ENCODE data around the gene NEK6.
A peak's percentile ranks its signal among the peaks of the same experiment; 100 is the strongest.

The NEK6 gene

GRCh38 chr9:124281931-124282371 is 24.2 kb downstream of the NEK6 start:
- DNase-seq = no peak

DNA sequence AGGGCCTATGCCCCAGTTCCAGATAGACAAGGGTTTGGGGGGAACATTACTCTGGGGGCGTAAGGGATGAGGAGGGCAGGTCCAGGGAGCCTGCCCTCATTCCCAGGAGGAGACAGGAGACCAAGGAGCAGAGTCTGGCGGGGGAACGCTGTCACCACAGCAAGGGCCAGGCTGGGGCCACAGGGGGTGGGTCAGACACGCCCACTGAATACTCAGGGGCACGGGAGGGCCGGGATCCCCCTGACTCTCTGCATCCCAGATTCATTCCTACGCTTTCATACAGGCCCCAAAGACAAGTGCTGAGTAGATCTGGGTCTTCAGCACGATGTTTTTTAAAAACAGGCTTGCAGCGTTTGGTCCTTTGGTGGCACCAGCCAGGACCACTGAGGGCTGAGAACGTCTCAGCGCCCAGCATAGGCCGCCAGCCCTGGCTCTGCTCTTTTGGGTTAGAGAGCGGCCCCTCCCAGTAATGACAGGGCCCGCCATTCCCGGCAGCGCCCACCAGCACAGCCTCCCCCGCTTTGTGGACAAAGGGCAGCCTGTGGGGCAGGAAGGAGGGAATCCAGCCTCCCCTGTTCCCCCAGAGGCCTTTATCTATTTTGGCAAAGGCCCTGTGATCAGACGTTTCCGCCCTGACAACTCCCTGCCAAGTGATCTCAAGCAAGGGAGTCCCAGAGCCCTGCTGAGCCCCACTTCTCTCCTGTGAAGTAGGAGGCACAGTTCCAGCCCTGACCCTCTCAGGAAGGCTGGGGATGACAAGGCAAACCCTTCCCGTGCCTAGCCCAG is 24.9 kb downstream of the NEK6 start:
- peak; percentile 83 for DNase-seq

DNA sequence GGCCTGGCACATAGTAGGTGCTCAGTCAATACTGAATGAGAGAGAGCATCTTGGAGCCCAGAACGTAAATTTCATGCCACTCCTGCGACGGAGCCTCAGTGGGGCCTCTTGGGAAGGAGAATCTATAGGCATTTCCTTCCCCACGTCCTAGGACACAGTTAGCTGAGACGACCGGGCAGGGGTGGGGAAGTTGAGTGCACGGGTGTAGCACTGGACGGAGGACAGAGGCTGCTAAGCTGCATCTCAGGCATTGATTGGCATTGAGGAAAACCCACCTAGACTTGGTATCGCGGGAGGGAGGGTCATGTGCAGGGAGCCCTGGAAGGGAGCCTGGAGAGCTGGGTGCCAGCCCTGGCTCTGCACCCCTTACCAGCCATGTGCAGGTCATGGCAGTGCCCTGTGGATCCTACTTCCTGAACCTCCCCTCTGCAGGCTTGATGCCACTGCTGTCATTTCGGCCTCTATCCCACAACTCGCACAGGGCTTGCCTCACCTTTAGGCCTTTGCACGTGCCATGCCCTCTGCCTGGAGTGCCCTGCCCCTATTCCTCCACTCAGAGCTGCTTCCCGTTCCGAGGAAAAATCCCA is 25.6 kb downstream of the NEK6 start:
- DNase-seq = no peak

- DNase-seq = no peak
Observed at GRCh38 chr9:124284237-124284831, 26.6 kb downstream of the NEK6 start.

GRCh38 chr9:124284940-124285441 is 27.2 kb downstream of the NEK6 start:
- DNase-seq = peak; percentile 77

- no peak for DNase-seq
Observed at GRCh38 chr9:124285490-124285889, 27.7 kb downstream of the NEK6 start.

GRCh38 chr9:124285903-124286291 is 28.1 kb downstream of the NEK6 start:
- peak; percentile 90 for DNase-seq

DNA sequence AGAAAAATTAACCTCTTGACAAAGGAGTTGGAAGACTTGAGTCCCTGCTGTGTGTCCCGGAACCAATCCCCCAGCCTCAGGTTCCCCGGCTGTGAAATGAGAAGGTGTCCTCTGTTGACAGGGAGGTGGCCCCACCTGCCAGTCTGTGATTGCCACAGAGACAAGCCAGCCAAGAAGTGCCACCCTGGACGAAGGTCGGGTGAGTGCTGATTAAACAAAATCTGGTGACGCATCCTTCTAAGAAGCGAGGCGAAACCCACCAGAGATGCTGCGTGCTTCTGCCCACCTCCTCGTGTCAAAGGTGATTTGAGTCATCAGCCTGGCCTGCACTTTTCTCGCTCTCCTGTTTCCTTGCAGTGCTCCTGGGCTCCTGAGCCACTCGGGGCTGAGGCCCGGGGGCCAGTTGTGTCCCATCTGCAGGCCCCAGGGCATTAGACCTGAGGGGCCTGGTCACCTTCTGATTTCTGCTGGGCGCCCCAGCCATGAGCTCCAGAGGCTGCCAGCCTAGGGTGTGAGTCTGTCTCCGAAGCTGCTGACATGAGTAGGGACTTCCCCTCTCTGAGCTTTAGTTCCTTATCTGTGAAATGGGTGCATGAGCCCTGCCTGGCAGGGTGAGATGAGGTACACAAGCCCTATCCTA is 28.7 kb downstream of the NEK6 start:
- DNase-seq = no peak

- DNase-seq = no peak
Observed at GRCh38 chr9:124290053-124290591, 32.4 kb downstream of the NEK6 start.

DNA sequence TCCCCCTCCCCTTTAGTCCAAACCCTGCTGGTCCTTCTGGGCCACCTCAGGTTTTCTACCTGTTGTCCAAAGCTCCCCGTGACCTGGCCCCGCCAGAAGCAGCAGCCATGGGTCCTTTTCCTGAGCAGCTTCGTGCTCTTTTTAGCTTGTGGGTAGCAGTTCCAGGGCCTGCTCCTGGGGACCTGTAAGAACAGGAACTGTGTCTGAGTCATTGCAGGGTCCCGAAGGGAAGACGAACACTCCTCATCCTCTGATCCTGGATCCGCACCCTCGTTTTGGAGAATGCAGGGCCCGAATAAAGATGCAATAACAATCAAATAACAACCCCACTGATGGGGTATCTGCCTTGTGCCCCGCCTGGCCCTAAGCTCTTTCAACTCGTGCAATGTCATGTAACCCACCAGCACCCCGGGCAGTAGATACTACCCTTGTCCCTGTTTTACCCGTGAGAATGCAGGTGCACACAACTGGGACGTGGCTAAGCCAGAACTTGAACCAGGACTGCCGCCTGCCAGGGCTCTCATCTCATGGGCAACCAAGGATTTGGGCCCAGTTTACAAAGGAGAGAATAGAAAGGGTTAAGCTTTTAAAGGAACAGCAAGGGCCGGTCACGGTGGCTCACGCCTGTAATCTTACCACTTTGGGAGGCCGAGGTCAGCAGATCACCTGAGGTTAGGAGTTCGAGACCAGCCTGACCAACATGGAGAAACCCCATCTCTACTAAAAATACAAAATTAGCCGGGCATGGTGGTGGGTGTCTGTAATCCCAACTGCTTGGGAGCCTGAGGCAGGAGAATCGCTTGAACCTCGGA is 33.2 kb downstream of the NEK6 start:
- DNase-seq = no peak

GRCh38 chr9:124291801-124292396 is 34.1 kb downstream of the NEK6 start:
- peak; percentile 67 for DNase-seq

DNA sequence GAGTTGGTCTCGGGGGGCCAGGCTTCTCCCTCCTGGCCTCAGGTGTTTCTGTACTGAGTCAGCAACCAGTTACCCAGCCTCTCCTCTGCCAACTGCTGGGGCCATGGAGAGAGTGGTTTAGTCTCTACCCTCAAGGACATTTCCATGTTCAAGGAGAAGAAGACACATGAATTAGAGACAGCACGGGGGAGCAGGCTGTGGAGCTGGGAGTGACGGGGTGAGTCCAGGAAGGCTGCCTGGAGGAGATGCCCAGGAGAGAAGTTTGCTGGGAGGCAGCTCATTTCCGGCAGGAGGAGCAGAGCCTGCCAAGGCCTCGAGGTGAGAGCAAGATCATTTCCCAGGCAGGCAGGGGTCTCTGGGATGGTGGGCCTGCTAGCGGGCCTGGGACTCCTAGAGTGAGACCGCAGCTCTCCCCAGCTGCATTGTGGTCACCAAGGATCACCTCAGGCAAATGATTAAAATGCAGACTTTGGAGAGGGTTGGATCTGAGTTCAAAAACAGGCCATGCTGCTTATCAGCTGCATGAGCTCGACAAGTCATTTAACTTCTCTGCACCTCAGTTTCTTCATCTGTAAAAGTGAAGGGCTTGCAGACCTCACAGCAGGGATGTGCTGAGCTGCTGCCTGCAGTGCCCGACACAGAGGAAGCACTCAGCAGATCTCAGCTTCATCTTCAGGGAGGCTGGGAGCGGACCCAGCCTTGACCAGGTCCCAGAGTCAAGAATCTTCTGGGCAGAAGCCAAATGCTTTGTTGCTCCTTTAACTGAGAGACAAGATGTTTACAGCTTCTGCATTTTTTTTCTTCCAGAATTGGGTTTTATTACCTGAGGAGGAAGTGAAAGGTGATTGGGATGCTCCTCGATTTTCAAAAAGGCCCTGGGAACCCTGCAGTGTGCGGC is 35.2 kb downstream of the NEK6 start:
- DNase-seq = no peak

- DNase-seq = no peak
Observed at GRCh38 chr9:124293718-124294506, 36.2 kb downstream of the NEK6 start.

- DNase-seq = no peak
Observed at GRCh38 chr9:124295159-124295794, 37.5 kb downstream of the NEK6 start.

DNA sequence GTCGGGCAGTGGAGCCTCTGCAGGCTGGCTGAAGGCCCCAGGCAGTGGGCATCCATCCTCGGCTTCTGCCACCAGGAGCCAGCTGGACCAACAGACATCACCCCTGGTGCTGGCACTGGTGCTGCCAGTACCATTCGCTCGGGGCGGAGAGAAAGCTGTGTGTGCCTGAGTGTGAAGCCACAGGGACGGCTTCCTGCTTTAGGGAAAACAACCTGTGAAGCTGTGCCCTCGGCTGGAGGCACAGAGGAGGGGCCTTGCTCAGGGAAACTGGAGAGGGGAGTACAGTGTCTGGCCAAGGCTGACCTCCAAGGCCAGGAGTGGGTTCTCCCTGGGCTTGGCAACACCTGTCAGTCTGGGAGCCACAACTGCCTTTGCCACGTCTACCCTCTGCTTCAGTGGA is 38.3 kb downstream of the NEK6 start:
- DNase-seq = no peak

DNA sequence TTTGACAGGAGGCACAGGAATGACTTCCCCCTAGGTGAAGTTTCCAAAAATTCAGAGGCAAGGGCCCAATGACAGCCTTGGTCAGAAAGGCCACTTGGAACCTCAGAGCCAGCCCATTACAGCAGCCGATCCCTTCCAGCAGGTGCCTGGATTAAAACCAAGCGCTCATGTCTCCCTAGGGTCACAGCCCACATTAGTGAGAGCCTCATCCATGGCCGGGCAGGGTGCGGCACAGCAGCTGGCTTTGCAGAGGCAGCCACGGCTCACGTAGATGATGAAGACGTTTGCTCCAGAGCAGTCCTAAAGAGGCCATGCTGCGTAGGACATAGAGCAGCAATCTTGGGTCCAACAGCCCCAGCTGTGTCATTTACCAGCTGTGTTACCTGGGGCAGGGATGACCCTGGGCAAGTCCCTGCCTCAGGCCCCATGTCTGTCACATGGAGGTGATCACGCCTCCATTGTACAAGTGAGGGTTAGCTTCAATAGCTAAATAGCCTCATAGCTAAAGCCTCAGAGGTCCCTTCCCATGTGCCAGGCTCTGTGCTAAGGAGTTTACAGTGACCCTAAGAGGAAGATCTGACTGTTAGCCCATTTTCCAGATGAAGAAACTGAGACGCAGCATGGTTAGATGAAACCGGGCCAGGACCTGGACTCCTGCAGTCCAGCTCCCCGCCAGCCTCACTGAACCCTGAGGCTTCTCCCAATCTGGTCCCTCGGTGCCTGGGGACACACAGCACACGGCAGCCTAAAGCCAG is 39.2 kb downstream of the NEK6 start:
- DNase-seq = no peak

DNA sequence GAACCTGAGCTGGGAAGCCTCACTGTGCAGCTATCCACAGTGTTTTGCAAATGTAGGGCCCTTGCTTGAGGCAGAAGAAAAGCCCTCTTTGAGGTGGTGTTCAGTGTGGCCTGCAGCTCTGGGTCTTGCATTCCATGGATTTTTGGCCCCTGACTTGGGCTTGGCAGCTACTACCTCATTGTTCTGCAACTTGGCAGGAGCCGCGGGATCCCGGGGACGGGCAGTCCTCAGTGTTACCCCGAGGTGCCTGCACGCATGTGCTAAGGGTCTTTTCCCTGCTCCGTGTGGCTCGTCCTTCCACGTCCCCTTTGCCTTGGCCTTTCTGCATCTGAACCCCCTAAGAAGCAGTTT is 39.8 kb downstream of the NEK6 start:
- peak; percentile 92 for DNase-seq

- DNase-seq = no peak
Observed at GRCh38 chr9:124297915-124298645, 40.3 kb downstream of the NEK6 start.

Data from femur (tissue), 1 donor.